Activated CD8-positive, alpha-beta memory T cell treated with anti-CD3 and anti-CD28 coated beads for 4 hours (primary cell): Measurements from ENCODE around the gene SIM2.

Experiments used
- DNase-seq, 2 donors: peaks; one replicate each; pipeline ENCODE4 v3.0.0-alpha.2; 2020; ENCODE audit warnings: low read depth in 2 of 2

Gene SIM2

DNA sequence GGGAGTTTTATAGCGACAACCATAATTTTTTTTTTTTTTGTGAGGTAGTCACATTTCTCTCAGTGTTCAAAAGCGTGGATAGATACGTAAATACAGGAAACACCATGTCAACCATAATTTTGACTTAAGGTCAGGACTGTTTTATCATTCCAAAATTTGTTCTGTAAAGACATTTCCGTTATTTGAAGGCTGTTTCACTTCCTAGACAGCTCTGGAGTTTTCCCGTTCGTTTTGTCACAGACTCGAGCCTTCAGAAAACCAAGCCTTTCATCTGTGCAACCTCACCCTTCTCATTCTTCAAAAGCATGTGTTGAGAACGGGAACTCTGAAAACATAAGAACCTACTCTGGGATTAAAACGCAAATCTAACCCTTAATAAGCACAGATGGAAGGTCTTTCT is 17.9 kb downstream of the SIM2 start:
- no peak for DNase-seq

DNA sequence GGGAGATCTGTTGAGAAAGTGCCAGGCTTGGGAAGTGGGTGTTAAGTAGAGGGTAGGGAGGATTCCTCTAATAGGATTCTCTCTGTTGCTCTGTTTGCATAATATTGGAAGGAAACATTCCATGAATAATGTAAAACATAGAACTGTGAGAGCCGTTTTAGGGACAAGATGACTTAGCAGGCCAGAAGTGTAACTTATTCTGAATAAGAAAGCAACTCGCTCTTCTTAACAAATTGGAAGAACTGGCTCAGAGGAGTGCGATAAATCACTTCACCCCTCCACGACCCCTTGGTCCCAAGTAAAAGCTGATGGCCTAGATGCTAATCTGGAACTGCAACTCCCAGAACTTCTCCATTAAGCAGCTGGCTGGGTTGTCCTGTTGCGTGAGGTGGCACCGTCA is 19.1 kb downstream of the SIM2 start:
- DNase-seq = no peak

DNA sequence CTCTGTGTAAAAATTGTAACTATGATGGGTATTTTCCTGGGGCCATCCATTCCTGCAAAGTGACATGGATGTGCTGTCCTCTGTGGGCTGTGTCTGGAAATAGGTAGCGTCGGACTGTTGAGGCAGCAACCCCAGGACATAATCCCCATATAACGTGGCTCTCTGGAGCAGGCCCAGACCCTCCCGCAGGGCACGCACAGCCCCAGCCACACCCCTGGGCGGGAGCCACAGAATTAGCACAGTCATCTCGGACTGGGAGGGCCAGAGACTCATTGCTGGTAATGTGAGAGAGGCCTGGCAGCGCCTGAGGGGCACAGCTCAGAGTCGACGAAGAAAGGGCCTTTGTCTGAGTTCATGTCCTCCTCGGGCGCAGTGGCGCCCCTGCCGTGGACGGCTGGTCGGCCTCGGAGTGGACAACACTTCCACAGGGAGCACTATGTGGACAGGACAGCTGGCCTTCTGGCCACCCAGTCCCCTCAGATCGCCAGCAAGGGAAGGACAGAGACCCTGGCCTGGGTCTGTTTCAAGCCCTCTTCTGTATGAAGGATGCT is 20.1 kb downstream of the SIM2 start:
- DNase-seq = no peak

DNA sequence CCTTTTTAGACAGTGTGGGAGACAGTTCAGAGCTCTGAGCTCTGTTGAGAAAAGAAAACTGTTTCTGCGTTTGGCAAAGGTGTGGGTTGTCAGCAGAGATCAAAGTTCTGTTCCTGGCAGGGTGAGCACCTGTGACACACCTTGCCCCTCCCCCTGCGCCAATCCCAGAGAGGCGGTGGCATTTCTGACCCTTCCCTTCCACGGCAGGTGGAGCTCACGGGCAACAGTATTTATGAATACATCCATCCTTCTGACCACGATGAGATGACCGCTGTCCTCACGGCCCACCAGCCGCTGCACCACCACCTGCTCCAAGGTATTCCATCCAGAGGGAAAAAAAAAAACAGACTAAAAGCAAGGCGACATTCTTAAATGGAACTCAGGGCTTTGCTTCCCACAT is 20.7 kb downstream of the SIM2 start:
- DNase-seq = no peak

DNA sequence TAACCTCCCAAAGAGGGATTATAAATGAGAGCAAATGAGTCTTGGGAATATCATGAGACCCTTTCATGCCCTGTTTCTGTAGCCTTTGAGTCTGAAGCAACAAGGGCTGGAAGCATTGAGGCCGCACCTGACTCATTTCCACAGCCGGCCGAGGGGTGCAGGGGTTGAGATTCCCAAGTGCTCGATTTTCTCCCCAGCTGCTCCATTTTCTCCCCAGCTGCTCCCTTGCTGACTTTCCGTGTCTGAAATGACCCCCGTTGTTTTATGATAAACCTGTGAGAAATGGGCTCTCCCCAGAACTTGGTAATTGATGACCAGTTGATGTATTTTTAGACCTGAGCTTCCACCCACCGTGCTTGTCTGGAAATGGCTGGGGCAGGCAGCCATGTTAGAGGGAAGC is 22.9 kb downstream of the SIM2 start:
- no peak for DNase-seq

DNA sequence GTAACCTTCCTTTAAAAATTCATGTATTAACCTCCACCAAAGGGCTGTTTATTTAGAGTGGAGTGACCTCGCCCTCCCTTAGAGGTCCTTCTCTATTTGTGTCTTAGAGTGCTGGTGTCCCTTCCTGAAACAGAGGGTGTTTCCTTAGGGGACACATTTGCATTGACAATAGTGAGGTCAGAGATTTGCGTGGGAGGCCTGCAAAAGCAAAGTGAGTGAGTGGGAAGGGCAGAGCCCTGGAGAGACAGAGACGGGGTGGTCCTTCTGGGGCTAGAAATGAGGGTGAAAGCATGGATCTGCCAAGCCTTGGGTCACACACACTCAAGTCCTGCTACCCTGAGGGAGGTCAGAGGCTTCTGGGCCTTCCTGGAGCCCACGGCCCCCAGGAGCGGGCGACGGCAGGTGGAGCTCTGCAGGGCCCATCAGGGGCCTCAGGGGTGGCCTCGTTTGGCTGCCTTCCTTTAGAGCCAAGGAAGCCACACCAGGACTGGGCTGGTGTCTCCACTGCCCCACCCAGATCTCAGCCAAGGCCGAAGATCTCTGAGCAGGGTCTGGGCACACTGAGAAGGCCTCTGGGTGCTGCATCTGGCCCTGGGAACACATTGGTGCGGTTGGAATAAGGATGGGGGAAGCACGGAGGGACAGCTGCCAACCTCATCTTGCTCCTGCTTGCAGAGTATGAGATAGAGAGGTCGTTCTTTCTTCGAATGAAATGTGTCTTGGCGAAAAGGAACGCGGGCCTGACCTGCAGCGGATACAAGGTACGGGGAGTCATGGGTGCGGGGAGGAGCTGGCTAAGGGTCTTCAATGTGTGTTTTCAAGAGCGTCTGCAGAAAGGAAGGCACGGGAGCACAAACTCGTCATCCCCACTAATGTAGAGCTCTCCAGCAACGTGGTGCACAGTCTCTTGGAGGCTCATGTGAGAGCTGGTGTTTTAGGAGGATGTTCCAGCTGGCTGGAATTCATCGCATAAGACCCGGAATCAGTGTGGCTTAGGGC is 23.8 kb downstream of the SIM2 start:
- no peak for DNase-seq

DNA sequence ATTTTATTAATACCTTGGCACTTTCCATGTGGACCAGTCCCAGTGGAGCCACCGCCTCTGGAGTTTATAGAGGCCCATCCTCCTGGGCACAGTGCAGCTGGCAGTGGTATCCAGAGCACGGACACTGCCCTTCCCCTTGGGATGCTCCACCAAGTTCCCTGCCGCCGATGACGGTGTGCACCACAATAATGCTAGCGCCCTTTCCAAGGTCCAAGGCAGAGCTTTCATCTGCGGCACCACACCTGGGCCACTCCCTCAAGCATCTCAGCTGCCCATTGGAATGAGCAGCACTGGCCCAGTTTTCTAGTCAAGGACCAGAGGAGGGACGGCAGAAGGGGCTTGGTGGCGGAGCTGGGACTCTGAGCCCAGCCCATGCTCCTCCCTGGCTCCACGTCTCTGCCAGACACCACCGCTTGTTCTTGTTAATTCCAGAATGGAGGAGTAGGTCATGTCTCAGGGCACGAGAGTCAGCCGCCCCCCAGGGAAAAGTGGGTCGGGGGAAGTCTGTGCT is 24.5 kb downstream of the SIM2 start:
- no peak for DNase-seq

DNA sequence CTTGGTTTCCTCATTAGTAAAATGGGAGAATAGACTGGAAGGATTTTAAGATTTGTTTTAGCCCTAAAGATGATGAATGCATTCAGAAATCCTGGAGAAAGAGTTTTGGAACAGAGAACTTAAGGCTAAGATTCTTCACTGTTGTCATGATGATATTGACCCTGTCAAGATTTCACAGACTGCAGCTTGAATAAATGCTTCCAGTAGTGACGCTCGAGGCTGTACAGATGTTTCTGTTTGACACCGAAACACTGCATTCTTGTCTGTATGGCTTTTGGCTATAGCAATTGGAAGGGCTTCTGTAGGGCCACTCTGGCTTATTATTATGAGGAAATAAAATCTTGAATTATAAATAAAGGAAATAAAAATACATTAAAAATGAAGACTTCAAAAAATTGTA is 25.7 kb downstream of the SIM2 start:
- DNase-seq = no peak

DNA sequence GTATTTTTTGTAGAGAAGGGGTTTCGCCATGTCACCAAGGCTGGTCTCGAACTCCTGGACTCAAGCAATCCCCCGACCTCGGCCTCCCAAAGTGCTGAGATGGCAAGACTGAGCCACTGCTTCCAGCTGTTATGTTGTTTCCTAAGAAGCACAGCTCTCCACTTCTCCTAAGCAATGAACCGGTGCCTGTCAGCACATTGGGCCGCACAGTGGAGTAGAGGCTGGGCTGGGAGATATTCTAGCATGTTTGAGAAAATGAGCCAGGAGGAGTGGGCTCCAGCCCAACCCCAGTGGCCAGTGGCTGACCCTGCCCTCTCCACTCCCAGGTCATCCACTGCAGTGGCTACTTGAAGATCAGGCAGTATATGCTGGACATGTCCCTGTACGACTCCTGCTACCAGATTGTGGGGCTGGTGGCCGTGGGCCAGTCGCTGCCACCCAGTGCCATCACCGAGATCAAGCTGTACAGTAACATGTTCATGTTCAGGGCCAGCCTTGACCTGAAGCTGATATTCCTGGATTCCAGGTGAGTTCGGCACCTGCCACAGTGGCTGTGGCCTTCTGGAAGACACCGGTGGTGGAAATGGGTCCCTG is 27.0 kb downstream of the SIM2 start:
- no peak for DNase-seq

DNA sequence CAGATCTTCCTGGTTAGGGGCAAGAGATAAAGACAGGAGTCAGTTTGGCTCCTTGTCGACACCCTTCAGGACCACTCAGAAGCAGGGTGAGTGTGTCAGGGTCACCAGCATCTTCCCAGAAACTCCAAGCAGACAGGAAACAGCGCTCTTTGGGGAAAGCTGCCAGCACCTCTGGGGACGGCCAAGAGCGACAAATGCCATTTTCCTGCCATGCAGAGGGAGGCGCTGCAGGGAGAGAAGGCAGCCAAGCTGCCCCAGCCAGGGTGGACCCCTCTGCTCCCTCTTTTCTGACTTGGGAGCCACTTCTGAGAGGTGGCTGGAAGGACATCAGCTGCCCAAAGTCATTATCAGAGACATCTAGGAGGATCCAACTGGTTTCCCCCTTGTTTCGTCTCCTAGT is 29.0 kb downstream of the SIM2 start:
- no peak for DNase-seq

DNA sequence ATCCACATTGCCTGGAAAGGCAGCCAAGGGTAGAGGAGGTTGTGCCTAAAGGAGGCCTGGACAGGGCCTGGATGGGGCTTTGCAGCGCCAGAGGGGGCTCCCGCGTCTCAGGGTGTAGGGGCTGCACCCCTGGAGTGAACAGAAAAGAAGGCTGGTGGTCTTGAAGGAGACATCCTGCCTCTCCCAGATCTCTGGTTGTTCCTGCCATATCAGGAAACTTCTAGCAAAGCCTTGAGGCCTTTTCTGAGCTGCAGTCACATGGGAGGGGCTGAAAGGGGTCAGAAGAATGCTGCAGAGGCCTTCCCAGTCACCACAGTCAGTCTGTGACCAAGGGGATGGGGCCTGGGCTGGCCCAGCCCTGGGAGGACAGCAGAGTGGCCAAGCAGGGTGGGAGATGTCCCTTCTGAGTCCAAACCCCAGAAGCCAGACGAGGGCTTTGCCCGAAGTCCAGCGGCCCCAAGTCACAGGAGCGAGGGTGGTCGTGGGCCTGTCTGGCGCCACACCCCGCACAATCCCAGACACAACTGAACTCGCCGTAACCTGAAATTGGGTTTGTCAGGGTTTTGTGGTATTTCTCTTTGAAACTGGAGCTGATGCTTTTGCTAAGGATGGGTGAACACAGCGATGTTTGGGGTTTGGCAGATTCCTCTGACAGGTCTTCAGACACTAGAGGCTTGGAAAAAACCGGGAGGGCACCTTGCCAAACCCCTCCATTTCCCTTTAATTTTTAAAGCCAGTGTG is 29.6 kb downstream of the SIM2 start:
- DNase-seq = no peak

DNA sequence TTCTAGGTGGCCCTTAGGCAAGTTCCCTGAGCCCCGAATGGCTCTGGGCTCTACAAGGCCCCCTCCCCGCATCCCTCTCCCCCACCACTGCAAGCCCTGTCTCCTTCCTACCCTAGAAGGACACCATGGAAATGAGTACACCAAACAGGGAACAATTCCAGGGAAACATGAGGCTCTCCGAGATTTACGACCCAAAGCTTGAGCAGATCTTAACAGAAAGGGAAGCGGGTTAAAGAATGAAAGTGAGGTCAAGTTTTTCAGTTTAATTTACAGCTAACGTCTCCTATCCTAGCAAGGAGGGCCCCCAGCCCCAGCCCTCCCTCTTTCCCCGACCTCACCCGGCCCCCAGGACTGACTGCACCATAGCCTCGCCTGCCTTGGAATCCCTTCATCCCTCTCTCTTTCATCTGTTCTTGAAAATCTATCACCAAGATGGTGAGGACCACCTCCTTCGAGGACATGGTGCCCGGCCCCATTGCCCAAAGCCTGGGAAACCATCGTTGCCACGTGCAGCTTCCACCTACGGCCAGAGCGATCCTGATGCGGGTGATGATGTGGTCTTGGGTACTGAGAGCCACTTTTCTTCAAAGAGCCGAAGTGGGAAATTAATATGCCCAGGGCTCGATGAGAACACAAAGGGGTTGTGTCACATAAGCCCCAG is 30.5 kb downstream of the SIM2 start:
- no peak for DNase-seq

DNA sequence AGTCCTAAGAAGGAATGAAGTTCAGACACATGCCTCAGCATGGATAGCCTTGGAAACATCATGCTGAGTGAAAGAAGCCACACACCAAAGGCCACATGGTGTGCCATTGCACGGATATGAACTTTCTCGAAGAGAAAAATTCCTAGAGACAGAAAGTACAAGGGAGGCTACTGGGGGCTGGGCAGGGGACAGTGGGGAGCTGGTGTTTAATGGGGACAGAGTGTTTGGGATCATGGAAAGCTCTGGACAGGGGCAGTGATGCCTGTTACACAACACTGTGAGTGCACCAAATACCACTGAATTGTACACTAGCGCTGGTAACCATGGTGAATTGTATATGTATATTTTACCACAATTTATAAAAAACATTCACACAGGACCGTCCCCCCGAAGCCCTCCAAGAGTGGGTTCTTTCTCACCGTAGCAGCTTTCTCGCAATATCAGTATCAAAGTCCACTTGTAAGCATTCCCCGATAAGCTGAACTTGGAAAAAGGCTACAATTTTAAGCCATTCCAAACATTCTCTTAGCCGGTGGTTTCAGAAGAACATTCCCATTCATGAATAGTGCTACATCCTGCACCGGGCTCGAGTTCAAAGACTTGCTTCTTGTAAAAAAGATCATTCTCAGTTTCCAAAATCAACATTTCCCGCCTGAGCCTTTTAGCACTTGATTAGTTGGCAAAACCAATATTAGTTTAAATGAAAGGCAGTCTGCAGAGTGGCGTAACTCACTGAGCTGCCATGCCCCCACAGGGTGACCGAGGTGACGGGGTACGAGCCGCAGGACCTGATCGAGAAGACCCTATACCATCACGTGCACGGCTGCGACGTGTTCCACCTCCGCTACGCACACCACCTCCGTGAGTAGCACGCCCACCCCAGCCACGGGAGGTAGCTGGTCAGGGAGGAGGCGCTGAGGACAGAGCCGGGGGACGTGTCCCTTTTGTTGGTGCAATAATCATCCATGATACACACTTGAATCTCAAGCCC is 31.7 kb downstream of the SIM2 start:
- DNase-seq = no peak

DNA sequence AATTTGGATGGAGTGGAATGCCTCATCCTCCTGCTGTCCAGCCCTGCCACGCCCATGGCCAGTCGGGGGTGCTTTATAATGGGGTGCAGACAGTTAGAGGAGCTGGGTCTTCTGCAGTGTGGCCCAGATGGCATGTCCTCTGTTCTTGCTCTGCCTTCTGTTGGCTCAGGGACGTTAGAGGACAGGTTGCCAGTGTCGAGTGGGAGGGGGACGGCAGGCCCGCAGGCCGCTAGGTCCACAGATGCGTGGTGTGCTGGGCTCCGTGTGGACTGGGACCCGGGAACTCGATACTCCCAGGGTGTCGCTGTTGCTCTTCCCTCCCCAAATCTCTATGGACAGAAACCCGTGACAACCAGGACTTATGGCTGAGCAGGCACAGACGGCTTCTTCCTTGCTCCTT is 33.3 kb downstream of the SIM2 start:
- no peak for DNase-seq

DNA sequence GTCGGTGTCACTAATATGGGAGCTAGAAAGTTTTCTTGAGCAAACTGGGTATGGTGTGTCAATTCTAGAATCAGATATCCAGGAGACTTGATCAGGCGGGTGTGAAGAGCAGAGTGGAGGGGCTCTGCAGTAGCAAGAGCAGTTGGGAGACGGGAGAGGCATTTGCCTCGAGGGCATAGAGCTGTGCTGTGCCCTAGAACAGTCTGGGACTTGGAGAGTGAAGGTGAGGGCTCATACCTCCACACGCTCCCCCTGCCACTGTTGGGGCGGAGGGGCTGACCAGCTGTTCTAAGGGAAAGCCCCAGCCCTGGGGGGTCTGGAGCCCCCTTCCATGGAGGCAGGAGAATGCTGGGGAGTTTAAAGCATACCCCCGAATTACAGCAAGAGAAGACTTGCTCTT is 33.8 kb downstream of the SIM2 start:
- DNase-seq = no peak

DNA sequence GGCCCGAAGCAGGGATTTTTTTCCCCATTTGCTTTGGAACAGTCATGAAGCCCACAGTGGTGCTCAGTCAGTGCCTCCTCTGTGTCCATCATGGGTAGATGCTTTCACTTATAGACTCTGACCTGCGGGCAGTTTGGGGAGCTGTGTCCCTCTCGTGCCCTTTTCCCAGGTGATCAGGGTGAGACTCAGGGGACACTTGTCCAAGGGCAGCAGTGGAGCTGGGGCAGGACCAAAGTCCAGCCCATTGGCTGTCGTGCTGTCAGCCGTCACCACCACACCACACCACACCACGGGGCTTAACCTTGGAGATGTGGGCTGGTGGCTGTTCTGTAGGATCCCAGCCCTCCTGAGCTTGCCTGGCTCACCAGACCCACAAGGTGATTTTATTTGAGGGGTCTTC is 34.9 kb downstream of the SIM2 start:
- DNase-seq = no peak

DNA sequence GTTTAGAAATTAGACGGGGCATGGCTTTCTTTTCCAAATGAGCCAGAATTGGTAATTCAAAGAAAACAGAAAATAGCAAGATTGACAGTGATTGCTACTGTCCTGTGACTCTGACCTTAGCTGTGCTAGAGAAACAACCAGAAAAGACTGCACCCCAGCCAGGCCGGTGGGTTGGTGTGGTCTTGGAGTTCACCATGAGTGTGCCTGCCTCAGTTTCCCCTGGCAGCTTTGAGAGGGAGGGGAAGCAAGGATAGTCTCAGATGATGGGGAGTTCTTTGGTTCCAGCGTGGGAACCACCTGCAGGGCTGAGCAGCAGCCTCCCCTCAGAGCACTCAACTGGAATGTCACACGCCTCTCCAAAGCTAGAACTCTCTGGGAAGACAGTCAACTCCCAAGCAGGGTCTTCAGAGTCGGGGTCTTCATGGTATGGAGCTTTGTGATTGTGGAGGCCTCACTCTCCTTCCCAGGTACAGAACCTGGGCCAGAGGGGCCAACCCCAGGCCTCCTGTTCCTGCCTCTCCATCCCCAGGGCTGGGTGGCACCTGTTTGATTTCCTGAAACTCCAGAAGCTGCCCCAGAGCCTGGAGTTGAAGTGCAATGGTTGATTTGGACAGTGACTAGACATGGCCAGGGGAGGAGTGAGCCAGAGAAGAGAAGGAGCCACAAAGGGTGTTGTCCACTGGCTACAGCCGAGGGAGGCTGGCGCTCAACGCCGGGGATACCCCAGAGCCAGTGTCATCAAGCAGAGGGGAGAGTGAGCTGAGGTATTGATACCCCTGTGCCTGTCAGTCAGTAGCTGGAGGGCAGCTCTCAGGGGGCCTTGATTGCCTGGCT is 35.7 kb downstream of the SIM2 start:
- no peak for DNase-seq

DNA sequence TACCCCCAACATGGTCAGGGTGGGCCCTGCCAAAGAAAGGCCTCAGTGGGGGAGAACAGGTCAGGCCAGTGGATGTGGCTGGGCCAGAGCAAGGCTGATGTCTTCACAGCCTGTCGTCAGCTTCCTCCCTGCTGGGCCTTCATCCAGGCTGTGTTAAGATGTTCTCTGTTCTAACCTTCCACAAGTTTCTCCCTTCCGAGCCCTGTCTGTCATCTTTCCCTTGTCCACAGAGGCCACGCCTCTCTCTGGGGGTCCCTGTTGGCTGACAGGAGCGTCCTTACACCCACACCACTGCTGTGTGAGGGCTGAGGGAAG is 36.2 kb downstream of the SIM2 start:
- no peak for DNase-seq

DNA sequence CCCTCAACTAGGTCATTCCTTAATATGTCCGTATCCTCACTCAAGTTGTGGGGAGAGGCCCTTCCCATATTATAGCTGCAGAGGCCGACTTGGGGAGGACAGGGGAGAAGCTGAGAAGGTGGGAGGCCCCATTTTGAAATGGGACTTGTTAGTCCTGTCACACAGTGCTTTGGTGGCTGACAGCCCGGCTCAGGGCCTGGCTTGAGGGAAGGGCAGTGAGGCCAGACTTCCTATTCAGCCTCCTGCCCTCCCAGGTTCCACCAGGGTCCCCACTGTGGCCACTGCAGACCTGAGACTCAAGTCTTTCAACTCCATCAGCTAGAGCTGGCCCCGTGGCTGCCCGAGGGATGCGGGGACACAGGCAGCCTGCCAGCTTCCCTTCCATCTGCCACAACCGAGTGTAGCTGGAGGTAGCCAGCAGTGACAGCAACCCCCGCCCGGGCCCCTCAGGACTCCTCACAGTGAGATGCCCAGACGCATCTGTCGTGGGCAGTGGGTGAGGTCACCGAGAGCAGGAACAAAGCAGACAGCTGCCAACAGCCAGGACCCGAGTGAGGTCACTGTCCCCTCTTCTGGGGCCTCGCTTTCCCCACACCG is 36.9 kb downstream of the SIM2 start:
- no peak for DNase-seq
